ENCODE data around the gene DNAJB11.

- TF ChIP-seq CTCF (conservative IDR thresholded peaks at IDR 0.05), result no peak
- TF ChIP-seq ZFX (IDR thresholded peaks at IDR 0.05), result no peak
Measured at GRCh38 chr3:186613637-186614265, 43.2 kb downstream of the DNAJB11 start.

Measured in C4-2B (cell line).